ENCODE data around the gene MEIOC.

The MEIOC gene

GRCh38 chr17:44655983-44656710, at the start of gene MEIOC:
MEIOC (plus strand) TSS chr17:44656468; CDS start chr17:44656614, 146 bp downstream.
- in situ Hi-C loops (cut with HindIII; ENCODE audit: low sequenced_read_pairs): no loop called here

- in situ Hi-C loops (cut with HindIII; ENCODE audit: low sequenced_read_pairs): no loop called here
These were observed 49.6 kb upstream of the MEIOC start for GRCh38 chr17:44606658-44607057.

- in situ Hi-C loops (cut with HindIII; ENCODE audit: low sequenced_read_pairs): no loop called here
These were observed 48.2 kb upstream of the MEIOC start for GRCh38 chr17:44607836-44608690.

- in situ Hi-C loops (cut with HindIII; ENCODE audit: low sequenced_read_pairs): no loop called here
These were observed 47.4 kb upstream of the MEIOC start for GRCh38 chr17:44608727-44609435.

GRCh38 chr17:44610331-44610730, 45.9 kb upstream of the MEIOC start:
- in situ Hi-C loops (cut with HindIII; ENCODE audit: low sequenced_read_pairs): no loop called here

- in situ Hi-C loops (cut with HindIII; ENCODE audit: low sequenced_read_pairs): no loop called here
These were observed 45.4 kb upstream of the MEIOC start for GRCh38 chr17:44610871-44611270.

- in situ Hi-C loops (cut with HindIII; ENCODE audit: low sequenced_read_pairs): loop anchor here (5.0 kb wide), 2 partner anchors 33 to 102 kb away; no protein-coding TSS in a partner anchor
These were observed 41.4 kb upstream of the MEIOC start for GRCh38 chr17:44614862-44615261.

- in situ Hi-C loops (cut with HindIII; ENCODE audit: low sequenced_read_pairs): loop anchor here (5.0 kb wide), 2 partner anchors 36 to 99 kb away; no protein-coding TSS in a partner anchor
These were observed 37.6 kb upstream of the MEIOC start for GRCh38 chr17:44618652-44619051.

GRCh38 chr17:44623070-44623725, 33.1 kb upstream of the MEIOC start:
- in situ Hi-C loops (cut with HindIII; ENCODE audit: low sequenced_read_pairs): no loop called here

- in situ Hi-C loops (cut with HindIII; ENCODE audit: low sequenced_read_pairs): loop anchor here (5.0 to 25.0 kb wide), 3 partner anchors 40 to 415 kb away; partner anchors contain the start of gene UBTF
These were observed 28.6 kb upstream of the MEIOC start for GRCh38 chr17:44627513-44628242.

- in situ Hi-C loops (cut with HindIII; ENCODE audit: low sequenced_read_pairs): loop anchor here (5.0 to 25.0 kb wide), 3 partner anchors 39 to 416 kb away; partner anchors contain the start of gene UBTF
These were observed 27.8 kb upstream of the MEIOC start for GRCh38 chr17:44628243-44629188.

- in situ Hi-C loops (cut with HindIII; ENCODE audit: low sequenced_read_pairs): loop anchor here (5.0 to 25.0 kb wide), 3 partner anchors 38 to 417 kb away; partner anchors contain the start of gene UBTF
These were observed 27.0 kb upstream of the MEIOC start for GRCh38 chr17:44629314-44629713.

- in situ Hi-C loops (cut with HindIII; ENCODE audit: low sequenced_read_pairs): loop anchor here (25.0 kb wide), 1 partner anchor 418 kb away; the partner anchor contains the start of gene UBTF
These were observed 25.6 kb upstream of the MEIOC start for GRCh38 chr17:44630703-44631102.

- in situ Hi-C loops (cut with HindIII; ENCODE audit: low sequenced_read_pairs): loop anchor here (25.0 kb wide), 1 partner anchor 422 kb away; the partner anchor contains the start of gene UBTF
These were observed 22.3 kb upstream of the MEIOC start for GRCh38 chr17:44633998-44634397.

GRCh38 chr17:44634401-44634800, 21.9 kb upstream of the MEIOC start:
- in situ Hi-C loops (cut with HindIII; ENCODE audit: low sequenced_read_pairs): loop anchor here (25.0 kb wide), 1 partner anchor 422 kb away; the partner anchor contains the start of gene UBTF

GRCh38 chr17:44636562-44636961, 19.7 kb upstream of the MEIOC start:
- in situ Hi-C loops (cut with HindIII; ENCODE audit: low sequenced_read_pairs): loop anchor here (25.0 kb wide), 1 partner anchor 424 kb away; the partner anchor contains the start of gene UBTF

GRCh38 chr17:44637066-44637465, 19.2 kb upstream of the MEIOC start:
- in situ Hi-C loops (cut with HindIII; ENCODE audit: low sequenced_read_pairs): loop anchor here (25.0 kb wide), 1 partner anchor 425 kb away; the partner anchor contains the start of gene UBTF

GRCh38 chr17:44642834-44643233, 13.4 kb upstream of the MEIOC start:
- in situ Hi-C loops (cut with HindIII; ENCODE audit: low sequenced_read_pairs): loop anchor here (25.0 kb wide), 1 partner anchor 431 kb away; the partner anchor contains the start of gene UBTF

Measured in endothelial cell of hepatic sinusoid (primary cell).